HEK293T (cell line): Measurements from ENCODE around the gene CTPS2.

Experiments used
- ARNT ChIP-seq: fragments of 450-650 bp; IDR thresholded peaks from 2 replicates; pipeline ENCODE4 v1.6.1; 2017; ENCODE audit warnings: mild to moderate bottlenecking
- BHLHE40 ChIP-seq: fragments of 450-650 bp; IDR thresholded peaks from 2 replicates; pipeline ENCODE4 v1.6.1; 2016; ENCODE audit warnings: mild to moderate bottlenecking, moderate library complexity, borderline replicate concordance
- ELF4 ChIP-seq: fragments of 450-650 bp; IDR thresholded peaks from 2 replicates; pipeline ENCODE4 v1.6.1; 2017; ENCODE audit warnings: antibody characterized with exemption
- FOXA1 ChIP-seq: fragments of 450-650 bp; IDR thresholded peaks from 2 replicates; pipeline ENCODE4 v1.6.1; 2016; ENCODE audit warnings: mild to moderate bottlenecking
- FOXK2 ChIP-seq: fragments of 450-650 bp; IDR thresholded peaks from 2 replicates; pipeline ENCODE4 v1.6.1; 2016; ENCODE audit warnings: mild to moderate bottlenecking
- FOXM1 ChIP-seq: fragments of 450-650 bp; IDR thresholded peaks from 2 replicates; pipeline ENCODE4 v1.6.1; 2017; ENCODE audit warnings: mild to moderate bottlenecking, borderline replicate concordance
- HDGF ChIP-seq: fragments of 450-650 bp; IDR thresholded peaks from 2 replicates; pipeline ENCODE4 v1.6.1; 2017; ENCODE audit warnings: antibody characterized with exemption, borderline replicate concordance
- L3MBTL2 ChIP-seq: fragments of 450-650 bp; conservative IDR thresholded peaks from 2 replicates; pipeline ENCODE4 v1.6.1; 2016; ENCODE audit warnings: mild to moderate bottlenecking
- SP1 ChIP-seq: fragments of 450-650 bp; IDR thresholded peaks from 2 replicates; pipeline ENCODE4 v1.6.1; 2017
- SUZ12 ChIP-seq: fragments of 450-650 bp; IDR thresholded peaks from 2 replicates; pipeline ENCODE4 v1.6.1; 2016; ENCODE audit warnings: mild to moderate bottlenecking
- ZNF384 ChIP-seq: fragments of 450-650 bp; IDR thresholded peaks from 2 replicates; pipeline ENCODE4 v1.6.1; 2016
- TF ChIP-seq, protein P1 (sequence below): fragments of 450-650 bp; IDR thresholded peaks from 2 replicates; pipeline ENCODE4 v1.6.1; 2016

DNA sequence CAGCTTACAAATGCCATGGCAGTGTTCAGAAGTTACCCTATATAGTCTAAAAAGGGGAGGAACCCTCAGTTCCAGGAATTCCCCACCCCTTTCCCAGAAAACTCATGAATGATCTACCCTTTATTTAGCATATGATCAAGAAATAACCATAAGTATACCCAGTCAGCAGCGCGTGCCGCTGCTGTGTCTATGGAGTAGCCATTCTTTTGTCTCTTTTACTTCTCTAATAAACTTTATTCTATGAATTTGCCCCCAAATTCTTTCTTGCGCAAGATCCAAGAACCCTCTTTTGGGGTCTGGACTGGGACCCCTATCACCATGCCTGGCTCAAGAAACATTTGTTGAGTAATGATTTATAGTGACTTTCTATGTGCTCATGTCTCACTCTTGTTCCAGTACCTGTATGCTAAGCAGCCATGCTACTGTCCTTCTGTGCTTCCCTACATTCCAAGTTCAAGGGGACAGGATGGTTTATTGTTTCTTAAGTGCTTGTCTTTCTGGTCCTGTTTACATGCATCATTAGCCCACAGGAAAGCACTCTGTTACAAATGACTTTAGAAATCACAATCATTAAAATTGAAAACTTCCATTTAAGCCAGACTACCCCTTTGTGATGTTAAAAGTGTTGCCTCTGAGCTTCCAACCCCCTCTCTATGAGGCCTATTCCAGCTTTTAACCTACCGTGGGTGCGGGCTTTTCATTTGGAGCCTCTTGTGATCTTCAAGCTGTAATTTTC lies 125.9 kb downstream of the CTPS2 start:
- TF ChIP-seq ELF4 (no peak), SP1 (no peak), FOXM1 (no peak), SUZ12 (no peak), FOXK2 (no peak), BHLHE40 (no peak), ARNT (no peak), L3MBTL2 (no peak), FOXA1 (no peak), ZNF384 (no peak), HDGF (no peak)
- TF ChIP-seq, protein P1, sequence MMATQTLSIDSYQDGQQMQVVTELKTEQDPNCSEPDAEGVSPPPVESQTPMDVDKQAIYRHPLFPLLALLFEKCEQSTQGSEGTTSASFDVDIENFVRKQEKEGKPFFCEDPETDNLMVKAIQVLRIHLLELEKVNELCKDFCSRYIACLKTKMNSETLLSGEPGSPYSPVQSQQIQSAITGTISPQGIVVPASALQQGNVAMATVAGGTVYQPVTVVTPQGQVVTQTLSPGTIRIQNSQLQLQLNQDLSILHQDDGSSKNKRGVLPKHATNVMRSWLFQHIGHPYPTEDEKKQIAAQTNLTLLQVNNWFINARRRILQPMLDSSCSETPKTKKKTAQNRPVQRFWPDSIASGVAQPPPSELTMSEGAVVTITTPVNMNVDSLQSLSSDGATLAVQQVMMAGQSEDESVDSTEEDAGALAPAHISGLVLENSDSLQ, result no peak
